GM19238 (cell line): ENCODE data around the gene VGLL4.

Experiments
- DNase-seq: peaks from one replicate; pipeline ENCODE4 v3.0.0; 2011; ENCODE audit warnings: low spot score; ENCODE audit not compliant: insufficient read length

VGLL4 gene

DNA sequence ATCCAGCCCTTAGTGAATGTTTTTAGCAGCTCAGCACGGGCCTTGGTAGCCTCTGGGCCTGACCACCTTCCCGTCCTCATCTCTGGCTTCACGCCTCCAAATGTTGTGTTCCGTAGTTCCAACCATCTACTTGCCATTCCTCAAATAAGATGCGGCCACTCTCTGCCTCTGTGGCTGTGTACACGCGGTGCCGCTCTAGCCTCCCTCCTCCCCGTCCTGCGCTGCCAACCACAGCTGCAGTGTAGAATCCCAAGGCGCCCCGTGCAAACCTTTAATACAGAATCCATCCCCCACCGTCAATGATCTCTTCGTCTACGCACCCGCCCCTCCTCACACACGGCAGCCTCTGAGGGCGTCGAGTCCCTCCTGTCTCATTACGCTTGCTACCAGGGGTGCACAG, 77.2 kb downstream of the VGLL4 start:
- DNase-seq: no peak

DNA sequence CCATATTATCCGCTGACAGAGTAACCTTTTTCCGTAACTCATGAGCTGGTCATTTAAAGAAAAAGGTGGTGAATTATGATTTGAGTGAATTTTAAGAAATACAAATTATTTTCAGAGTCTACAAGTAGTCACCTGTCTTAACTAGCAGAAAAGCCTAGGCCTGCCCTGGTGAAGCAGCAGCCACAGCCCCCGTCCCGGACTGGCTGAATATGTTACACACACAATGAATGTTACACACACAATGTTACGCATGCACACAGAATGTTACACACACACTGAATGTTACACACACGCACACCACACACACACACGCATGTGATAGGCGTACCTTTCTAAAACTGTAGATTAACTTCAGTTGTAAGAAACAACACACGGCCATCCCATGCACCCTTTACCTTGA, 77.8 kb downstream of the VGLL4 start:
- DNase-seq: no peak

DNA sequence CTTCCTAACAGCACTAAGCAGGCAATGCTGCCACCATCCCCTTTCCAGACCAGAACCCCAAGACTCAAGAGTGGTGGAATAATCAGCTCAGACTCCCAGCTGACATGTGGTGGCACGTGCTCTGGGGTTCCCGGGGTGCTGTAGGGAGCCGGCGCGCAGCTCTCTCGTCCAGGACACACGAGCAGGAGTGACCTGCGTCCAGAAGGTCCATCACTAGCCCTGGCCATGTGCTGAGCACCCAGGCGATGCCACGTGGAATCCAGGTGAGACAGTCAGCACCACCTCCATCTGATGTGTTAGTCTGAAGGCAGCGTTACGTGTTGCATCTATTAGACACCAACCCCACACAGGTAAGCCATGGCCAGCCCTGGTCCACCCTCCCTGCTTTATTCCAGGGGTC, 78.2 kb downstream of the VGLL4 start:
- DNase-seq: no peak

DNA sequence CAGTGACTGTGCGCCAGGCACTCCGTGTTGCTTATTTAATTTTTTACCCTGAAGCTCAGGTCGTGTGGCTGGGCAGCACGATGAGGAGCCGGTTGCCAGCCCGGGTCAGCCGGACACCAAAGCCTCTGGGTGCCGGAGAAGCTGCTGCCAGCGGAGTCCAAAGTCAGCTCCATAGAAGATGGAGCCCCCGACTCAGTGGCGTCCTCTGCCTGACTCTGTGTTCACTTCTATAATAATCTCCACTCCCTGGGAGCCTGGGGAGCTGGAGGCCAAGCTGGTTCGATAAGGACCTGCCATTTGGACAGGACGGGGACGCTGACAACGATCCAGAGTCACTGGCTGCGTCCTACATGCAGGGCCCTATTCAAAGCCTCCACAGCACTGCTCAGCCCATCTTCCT, 78.6 kb downstream of the VGLL4 start:
- no peak for DNase-seq

DNA sequence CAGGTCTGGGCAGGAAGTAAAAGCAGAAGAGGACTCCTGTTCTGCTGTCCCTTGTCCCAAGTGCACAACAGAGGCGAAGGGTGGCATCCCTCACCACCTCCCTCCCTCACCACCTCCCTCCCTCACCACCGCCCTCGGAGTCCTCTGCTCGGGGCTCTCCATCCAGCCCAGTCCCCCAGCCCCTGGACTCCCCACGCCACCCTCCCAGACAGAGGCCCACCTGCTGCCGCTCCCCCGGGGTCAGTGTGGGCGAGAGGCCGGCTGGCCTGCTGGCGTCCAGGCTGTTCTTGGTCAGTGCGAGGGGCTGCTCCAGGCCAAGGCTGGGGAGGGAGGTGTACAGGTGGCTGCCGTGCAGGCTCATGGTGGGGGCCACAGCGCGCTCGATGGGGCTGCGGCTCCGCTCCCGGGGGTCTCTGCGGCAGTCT, 79.1 kb downstream of the VGLL4 start:
- DNase-seq: no peak

DNA sequence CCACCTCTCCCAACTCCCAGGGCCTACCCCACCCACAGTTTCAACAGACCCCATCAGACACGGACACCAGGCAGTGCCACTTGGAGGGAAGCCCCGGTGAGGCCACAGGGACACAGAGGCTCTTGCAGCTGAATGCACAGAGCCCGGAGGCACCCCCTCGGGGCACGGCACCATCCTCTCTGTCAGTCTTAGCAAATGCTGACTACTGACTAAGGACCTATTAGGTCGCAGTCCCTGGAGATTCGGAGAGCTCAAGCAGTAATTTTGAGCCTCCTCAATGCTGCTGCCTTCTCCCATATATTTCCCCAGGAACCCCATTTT, 79.9 kb downstream of the VGLL4 start:
- no peak for DNase-seq

DNA sequence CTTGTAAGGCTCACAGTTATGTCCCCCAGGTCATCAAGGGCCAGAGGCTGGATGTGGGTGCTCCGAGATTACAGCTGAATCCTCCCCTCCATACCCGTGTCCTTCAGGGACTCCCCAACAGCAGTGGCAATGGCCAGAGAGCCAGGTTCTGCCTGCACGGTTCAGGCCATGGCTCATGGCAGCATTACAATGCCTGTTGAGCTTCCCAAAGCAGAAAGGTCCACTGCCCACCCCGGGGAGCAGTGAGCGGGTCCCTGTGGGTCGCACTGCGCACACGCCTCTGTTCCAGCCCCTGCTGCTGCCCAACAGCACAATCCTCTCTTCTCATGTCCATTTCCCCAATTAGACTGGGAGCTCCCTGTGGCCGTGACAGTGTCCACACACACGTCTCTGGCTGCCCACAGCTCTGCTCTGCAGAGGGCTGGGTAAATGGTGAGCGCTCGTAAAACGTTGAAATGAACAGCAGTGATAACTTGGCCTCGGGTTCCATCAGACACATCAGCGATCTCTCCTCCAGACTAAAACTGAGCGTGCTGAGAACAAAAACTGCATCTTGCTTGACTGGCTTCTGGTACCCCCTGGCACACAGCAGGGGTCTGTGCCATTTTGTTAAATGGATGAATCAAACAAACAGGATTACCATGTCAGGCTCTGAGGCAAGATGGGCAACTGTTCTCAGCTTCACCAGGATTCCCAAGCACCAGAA, 80.4 kb downstream of the VGLL4 start:
- no peak for DNase-seq

DNA sequence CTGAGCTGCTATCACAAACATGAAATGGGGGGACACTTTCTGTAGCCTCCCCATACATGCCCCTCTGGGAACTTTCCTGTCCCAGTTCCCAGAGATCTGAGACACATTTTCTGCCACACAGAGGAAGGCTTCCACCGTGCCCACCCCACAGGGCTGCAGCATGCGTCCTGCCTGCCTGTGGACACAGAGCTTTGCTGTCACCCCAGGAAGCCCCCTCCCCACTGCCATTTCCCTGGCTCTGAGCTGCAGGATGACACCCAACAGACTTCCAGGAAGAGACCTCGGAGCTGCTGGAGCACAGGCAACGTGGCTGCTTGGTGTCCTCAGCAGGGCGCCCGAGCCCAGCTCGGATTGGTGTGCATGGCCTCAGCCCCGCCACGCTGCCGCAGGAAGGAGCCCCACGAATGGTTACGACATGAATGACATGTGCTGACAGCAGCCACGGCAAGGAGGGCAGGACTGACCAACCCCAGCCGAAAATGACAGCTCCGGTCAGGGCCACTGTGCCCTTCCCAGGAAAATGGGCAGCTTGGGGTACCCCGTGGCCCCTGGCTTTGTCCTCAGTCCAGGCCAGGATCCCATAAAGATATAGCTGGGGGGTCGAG, 81.3 kb downstream of the VGLL4 start:
- DNase-seq: no peak

DNA sequence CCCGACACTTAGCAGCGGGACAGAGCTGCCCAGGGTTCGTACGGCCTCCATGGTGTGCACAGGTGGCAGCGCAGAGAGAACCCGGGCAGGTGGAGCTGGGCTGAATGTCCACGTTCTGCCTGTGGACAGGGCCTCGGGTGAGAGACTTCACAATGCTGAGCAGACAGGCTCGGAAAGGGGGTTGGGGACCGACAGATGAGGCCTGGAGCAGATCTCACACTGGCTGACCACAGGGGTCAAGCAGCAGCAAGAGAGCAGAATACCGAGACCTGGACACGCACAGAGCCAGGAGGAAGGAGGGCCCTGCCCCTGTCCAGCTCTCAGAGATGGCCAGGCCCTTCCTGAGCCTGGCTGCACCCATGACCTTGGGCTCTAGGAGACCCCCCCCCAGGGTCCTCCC, 83.0 kb downstream of the VGLL4 start:
- DNase-seq: no peak

DNA sequence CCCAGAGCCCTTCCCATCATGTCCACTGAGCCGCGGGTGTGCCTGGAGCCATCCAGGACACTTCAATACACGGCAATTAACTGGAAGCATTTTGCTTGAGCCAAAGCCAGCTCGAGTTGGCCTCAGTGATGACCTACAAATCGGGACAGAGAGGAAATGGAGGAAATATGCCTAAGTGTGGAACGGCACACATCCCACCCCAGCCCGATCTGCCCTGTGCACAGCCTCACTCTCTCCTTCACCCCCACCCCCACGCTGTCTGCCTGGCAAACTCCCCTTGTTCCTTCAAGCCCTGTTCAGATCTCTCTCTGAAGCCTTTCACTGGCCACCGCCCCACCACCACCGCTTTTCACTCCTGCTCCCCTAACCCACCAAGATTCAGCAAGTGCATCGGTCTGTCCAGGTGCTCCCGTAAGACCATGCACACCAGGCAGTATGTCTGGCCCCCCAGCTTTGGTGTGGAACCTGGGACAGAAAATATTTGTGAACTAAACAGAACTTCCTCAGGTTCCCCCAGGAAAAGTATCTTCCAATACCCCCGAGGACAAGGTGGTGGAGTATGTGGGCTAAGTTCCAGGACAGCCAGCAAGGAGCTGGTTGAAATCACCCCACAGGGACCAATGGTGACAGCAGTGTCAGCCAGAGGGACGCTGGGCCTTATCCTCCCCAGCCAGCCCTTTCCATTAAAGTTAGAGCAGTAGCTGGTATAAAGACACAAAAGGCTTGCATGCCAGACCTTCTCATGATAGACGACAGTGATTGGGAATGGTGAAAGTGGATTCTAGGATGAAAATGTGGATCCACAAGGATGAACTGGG, 83.7 kb downstream of the VGLL4 start:
- no peak for DNase-seq

DNA sequence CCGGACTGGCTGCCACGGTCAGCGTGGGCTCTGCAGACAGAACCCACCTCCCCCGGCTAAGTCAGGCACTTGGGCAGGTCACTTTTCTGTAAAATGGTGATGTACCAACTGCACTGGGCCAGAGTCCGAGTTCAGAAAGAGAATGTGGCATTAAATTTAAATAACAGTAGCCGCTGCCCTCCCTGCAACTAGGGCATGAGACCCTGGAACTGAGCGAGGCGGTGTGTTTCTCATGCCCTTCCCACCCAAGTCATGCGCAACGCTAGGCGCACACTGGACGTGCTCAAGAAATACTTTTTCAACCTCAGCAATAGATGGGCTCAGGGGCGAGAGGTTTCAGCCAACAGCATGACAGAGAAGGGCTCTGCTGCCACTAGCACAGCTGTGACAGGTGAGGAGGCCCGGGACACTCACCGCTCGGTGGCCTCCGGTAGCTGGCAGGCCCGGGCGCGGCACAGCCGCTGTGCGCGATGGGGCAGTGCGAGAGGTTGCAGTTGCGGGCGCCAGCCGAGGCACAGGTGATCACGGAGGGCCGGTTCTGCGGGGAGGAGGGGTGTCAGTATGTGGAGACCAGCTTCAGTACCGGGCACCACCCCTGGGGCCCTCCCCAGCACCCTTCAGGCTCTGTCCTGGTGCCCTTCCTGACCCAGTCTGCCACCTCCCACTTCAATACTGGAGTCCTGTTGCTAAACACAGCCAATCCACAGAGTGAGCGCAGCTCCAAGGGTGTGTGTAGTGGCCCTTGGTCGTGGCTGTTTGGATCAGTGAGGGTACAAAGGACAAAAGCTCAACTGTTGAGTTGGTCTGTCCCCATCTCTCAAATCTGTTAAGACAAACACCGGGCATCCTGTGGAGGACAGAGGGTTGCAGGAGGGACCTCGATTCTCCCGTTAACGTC, 84.5 kb downstream of the VGLL4 start:
- no peak for DNase-seq

DNA sequence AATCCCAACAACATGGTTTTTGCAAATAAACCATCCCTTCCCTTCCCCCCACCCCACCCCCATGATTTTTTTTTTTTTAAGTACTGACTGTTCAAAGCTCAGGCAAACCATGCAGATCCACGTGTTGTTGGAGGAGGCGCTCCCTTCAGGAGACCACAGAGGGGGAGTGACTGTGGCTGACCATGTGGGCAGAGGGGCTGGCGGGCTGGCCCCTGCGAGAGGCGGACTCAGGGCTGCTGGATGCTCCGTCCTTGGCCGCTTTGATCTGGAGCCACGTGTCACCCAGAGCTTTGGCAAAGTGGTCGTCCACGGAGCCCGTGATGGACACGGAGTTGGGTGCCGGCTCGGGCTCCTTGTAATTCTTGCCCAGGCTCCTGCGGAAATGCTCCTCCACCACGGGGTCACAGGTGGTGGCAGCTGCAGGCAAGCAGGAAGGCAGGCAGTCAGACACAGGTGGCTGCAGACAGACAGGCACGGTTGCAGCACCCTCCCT, 85.3 kb downstream of the VGLL4 start:
- DNase-seq: no peak

DNA sequence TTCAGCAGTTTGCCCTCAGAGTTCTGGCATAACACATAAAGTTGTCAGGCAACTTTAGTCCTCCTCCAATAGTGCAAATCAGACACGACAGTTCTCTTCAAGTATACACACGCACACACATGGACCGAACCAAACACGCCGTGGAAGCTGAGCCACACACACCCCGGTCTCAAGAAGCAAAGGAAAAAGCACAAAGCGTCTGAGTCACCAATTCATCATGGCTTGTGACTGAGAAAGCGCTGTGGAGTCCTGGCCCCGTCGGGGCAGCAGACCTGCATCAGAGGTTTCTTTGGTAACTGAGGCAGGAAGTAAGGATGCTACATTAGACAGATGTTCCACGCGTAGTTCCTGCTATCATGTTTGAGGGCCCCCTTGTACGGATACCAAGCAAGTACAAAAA, 85.7 kb downstream of the VGLL4 start:
- DNase-seq: no peak

DNA sequence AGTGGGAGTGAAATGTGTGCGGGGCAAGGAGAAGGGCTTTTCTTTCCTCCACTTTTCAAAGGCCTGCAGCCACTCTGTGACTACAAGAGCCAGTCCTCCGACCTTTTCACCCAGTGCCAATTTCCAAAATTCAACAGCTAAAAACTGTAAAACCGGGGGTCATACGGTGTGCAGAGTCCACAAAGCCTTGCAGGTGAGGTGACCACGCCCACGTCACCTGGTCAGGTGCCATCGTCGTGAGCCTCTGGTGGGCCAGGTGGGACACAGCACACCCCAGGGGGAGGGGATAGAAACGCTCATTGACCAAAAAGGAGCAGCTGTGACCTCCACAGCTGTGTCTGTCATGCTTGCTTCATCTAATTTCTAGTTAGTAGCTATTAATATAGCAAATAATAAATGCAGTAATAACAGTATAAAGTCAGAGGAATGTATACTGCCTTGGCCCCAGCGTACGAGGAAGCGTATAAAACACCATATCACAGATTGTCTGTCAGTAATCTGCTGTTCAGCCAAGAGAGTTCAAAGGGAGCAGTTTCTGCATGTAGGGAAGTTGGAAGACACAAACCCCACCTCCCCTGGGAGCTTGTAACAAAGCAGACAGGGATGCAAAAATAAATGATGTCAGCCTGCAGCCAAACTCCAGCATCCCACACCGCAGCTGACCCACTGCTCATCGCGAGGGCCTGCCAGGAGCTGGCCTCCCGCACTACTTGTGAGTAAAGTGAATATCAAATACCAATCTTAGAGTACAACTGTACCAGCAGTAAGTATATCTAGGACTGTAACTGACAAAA, 86.7 kb downstream of the VGLL4 start:
- DNase-seq: no peak

DNA sequence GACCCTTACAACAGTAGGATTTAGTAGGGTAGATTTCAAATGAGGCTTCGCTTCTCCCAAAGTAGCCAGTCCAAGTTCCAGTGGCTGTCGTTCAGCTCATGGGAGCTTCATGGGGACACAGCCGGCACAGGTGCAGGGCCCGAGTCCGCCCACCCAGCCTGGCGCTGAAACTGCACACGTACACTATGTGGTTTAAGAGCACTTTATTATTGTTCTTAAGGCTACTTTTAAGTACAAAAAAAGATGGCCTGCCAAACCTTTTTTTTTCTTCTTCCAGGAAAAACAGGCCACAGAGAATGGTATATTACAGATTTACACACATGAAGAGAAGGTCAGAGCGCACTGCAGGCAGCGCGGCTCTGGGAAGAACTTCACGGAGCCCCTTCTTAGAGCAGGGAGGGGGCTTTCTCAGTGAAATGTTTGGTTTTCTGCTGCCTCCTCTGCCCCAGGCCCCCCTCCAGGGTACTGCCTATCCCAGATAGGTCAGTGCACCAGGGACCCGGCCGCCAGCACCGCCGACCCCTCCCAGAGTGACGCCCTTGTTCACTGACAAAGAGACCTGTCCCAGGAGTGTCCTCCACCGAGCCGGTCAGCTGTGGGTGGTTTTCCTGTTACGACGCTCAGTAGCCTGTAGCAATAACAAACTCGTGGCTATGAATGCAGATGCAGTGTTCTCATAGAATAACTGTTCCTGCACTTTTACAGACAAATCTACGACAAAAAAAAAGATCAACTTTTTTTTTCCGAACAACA, 87.7 kb downstream of the VGLL4 start:
- DNase-seq: no peak

DNA sequence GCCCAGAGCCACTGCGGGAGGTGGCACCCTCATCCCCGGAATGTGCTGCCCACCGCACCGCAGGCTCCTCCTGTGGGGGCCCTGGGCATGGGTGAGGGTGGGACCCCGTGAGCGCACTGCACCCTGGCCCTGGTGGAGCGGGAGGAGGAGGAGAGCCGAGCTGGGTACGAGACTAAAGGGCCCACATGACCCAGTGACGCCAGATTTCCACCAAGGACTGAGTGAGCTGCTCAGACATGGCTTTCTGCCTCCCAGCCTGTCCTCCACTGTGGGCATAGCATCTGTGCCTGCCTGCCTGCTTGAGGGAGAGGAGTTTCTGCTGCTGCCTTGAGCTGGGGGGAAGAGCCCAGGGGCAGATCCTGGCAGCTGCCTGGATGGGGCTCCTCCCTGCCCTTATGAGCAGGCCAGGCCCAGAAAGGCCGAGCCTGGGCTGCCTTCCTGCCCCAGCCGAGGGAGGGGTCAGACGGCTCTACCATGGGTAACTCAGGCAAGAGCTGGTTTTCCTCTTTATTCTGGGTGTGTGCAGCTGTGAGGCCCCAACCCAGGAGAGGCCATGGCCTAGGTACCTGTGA, 88.4 kb downstream of the VGLL4 start:
- no peak for DNase-seq

DNA sequence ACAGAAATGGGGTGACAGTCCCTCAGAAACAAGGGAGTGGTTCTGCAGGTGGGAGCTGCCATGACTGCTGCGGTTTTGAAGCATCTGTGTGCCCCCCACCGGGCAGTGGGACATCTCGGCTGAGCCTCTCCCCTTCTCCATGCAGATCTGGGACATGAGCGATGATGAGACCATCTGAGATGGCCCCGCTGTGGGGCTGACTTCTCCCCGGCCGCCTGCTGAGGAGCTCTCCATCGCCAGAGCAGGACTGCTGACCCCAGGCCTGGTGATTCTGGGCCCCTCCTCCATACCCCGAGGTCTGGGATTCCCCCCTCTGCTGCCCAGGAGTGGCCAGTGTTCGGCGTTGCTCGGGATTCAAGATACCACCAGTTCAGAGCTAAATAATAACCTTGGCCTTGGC, 89.0 kb downstream of the VGLL4 start:
- DNase-seq: no peak

DNA sequence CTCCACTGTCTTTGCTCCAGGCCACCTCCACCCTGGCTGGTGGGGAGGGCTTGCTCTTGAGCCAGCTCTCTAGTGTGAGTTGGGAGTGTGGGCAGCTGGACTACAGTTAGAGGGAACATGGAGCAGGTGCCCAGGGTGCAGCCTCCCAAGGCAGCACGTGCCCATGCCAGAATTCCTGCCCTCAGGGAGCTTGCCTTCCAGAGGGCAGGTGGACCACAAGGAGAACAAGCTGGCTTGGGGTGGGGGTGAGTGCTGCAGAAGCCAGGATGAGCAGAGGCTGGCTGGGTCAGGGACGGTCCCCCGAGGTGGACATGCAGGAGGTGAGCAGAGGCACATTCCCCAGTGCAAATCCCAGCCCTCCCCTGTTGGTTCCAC, 89.5 kb downstream of the VGLL4 start:
- DNase-seq: no peak

DNA sequence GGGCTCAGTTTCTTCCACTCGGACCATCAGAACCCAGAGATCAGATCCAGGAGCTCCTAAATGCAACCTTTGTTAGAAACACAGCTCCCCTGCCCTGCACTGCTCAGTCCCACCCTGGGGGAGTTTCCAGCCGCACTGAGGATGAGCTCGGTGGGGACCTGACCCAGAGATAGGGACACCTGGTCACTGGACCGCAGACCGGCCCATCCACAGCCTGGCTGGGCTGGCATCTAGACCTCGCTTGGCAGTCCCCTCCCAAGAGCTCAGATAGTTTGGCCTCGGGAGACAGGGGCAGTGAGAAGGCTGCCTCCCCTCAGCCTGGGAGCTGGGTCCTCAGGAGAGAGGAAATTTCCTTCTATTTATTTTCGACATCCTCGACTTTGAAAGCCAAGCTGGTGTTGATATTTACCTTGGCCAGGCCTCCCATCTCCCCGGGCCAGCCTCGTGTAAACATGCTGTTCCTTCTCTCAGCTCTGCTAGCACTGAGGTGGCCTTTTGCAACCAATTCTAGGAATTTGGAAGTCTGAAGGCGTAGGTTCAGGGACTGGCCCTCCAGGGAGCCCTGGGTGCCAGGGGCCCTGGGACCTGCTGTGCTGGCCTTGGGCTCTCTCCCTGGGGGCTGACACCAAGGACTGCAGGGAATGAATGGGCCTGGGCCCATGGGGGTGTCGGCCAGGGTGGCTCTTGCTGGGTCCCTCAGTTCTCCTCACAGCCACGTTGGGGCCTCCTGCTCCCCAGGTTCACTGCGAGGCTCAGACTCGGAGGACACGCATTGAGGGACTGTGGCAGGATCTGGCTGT, 90.1 kb downstream of the VGLL4 start:
- no peak for DNase-seq
